Adipocyte (in vitro differentiated cells): ENCODE data around the gene PSMD1.

Experiments used
- DNase-seq: peaks from one replicate; pipeline ENCODE4 v3.0.0-alpha.2; 2015; ENCODE audit warnings: low read depth
- H3K27me3 ChIP-seq: replicated peaks from 2 replicates; pipeline ENCODE4 v1.7.0; 2013; ENCODE audit warnings: mild to moderate bottlenecking, low read length, moderate library complexity; ENCODE audit not compliant: control insufficient read depth, insufficient read depth
- H3K36me3 ChIP-seq: 2 replicates; pipeline ENCODE4 v1.7.0; 2013; ENCODE audit warnings: low read length, mild to moderate bottlenecking, moderate library complexity; ENCODE audit not compliant: control insufficient read depth, insufficient read depth, severe bottlenecking
- H3K4me1 ChIP-seq: 2 replicates; pipeline ENCODE4 v1.7.0; 2013; ENCODE audit warnings: mild to moderate bottlenecking, low read length, moderate library complexity; ENCODE audit not compliant: control insufficient read depth, insufficient read depth
- H3K4me3 ChIP-seq: 2 replicates; pipeline ENCODE4 v1.7.0; 2013; ENCODE audit warnings: mild to moderate bottlenecking, low read length, moderate library complexity
- H3K9ac ChIP-seq: 2 replicates; pipeline ENCODE4 v1.7.0; 2013; ENCODE audit warnings: mild to moderate bottlenecking, low read length, moderate library complexity
- H3K9me3 ChIP-seq: 2 replicates; pipeline ENCODE4 v1.7.0; 2013; ENCODE audit warnings: mild to moderate bottlenecking, low read length, moderate library complexity; ENCODE audit not compliant: control insufficient read depth

Gene PSMD1

GRCh38 chr2:231163011-231163410 lies 106.3 kb downstream of the PSMD1 start:
- Histone ChIP-seq H3K27me3 (no peaks in the 10 kb centered on the region), H3K9ac (peak overlapping the region; percentile 81)

DNA sequence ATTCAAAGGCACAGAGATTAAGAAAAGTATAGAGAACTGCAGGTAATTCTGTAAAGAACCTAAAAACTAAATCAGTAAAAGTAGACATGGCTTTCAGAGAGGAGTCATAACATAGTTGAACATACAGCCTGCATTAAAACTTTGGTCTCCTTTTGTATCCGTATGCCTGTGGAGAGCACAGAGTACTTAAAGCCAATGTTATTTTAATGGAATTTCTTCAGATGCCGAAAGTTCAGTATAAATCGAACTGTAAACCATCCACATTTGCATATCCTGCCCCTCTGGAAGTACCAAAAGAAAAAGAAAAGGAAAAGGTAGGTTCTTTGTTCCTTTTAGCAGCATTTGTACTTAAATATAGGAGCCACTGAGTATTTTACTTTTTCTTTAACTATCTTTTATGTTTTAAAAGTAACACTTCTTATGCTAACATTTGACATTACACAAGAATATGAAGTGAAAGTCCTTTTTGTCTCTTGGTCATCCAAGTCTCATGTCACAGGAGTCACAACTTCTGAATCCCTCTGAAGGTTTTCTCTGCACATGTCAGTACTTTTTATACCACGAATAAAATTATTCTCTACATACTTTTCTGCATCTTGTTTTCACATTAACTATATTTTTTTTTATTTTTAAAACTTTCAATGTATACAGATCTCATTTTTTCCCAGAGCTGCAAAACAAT lies 106.9 kb downstream of the PSMD1 start:
- Histone ChIP-seq H3K9me3 (no peaks in the 10 kb centered on the region), H3K4me1 (peaks cover 49% of the 10 kb centered on the region), H3K27me3 (no peaks in the 10 kb centered on the region), H3K9ac (peak overlapping the region; percentile 81), H3K4me3 (no peak overlapping the region), H3K36me3 (peaks cover 60% of the 10 kb centered on the region)
- no peak for DNase-seq

More at GRCh38 chr2:231163011-231163410, 106.3 kb downstream of the PSMD1 start:
- peaks cover 61% of the 10 kb centered on the region for H3K36me3 ChIP-seq
- peaks cover 49% of the 10 kb centered on the region for H3K4me1 ChIP-seq
- no peak for DNase-seq
- no peak overlapping the region for H3K4me3 ChIP-seq
- H3K9me3 ChIP-seq: no peaks in the 10 kb centered on the region

DNA sequence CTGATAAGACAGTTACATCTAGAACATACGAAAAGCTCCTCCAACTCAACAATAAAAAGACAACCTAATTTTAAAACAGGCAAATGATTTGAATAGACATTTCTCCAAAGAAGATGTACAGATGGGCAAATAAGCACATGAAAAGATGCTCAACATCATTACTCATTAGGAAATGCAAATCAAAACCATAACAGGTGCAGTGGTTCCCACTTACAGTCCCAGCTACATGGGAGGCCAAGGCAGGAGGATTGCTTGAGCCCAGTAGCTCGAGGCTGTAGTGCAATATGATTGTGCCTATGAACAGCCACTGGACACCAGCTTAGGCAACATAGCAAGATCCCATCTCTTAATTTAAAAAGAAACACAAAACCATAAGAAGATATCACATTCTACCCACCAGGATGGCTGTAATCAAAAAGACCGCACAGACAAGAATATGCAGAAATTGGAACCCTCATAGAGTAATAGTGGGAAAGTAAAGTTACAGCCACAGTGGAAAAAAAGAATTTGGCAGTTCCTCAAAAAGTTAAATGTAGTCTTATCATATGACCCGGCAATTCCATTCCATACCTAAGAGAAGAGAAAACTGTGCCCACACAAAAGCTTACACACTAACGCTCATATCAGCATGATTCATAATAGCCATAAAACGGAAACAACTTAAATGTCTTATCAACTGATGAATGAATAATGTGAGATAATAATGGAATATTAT lies 111.2 kb downstream of the PSMD1 start:
- DNase-seq: no peak
- peaks cover 37% of the 10 kb centered on the region for H3K4me1 ChIP-seq
- H3K9me3 ChIP-seq: no peaks in the 10 kb centered on the region
- H3K9ac ChIP-seq: no peak overlapping the region
- no peak overlapping the region for H3K4me3 ChIP-seq
- no peaks in the 10 kb centered on the region for H3K27me3 ChIP-seq
- H3K36me3 ChIP-seq: peaks cover 91% of the 10 kb centered on the region

DNA sequence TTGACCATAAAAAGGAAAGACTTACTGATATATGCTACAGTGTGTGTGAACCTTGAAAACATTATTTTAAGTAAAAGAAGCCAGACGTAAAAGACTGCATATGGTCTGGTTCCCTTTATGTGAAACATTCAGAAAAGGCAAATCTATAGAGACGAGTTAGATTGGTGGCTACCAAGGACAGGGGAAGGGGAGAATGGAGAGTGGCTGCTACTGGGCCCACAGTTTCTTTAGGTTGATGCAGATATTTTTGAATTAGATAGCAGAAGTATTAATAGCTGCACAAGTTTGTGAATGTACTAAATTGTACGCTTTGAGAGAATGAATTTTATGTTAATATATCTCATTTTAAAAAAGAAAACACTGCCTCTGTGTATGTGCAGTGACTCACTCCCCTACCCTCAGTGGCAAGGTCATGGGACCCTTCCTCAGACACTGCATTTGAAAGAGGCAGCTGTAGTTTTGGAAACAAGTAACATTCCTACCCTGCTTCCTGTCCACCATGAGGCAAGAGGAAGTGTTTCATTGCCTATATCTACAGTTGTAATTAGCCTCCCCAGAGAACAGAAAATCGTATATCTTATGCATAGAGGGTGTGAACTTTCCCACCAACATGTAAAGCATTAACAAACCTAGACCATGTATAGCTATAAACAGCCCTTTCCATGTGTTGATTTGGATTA lies 111.9 kb downstream of the PSMD1 start:
- H3K9ac ChIP-seq: no peak overlapping the region
- no peak overlapping the region for H3K4me3 ChIP-seq
- H3K9me3 ChIP-seq: no peaks in the 10 kb centered on the region
- peaks cover 30% of the 10 kb centered on the region for H3K4me1 ChIP-seq
- peaks cover 91% of the 10 kb centered on the region for H3K36me3 ChIP-seq
- no peaks in the 10 kb centered on the region for H3K27me3 ChIP-seq
- DNase-seq: no peak

DNA sequence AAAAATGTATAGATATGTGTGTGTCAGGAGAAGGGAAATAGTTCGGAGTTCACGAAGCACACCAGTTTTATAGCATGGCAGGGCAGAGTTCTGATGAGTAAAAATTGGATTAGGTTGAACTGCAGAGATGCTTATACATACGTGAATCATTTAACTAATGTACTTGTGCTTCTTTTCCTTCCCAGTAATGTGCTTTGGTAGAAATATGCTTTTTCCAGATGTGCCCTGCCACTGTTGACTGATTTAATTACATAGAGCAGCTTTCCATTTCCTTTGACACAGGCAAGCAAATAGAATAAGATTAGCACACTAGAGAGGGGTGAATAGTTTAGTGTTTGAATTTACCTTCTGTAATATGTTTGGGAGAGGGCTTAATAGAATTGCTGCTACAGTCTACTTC lies 112.8 kb downstream of the PSMD1 start:
- Histone ChIP-seq H3K4me1 (peaks cover 35% of the 10 kb centered on the region), H3K9ac (peak overlapping the region; percentile 63), H3K36me3 (peaks cover 91% of the 10 kb centered on the region), H3K9me3 (no peaks in the 10 kb centered on the region), H3K4me3 (no peak overlapping the region), H3K27me3 (no peaks in the 10 kb centered on the region)
- no peak for DNase-seq

GRCh38 chr2:231170055-231170454 lies 113.4 kb downstream of the PSMD1 start:
- Histone ChIP-seq H3K4me3 (no peak overlapping the region), H3K9ac (peak overlapping the region; percentile 63), H3K4me1 (peaks cover 37% of the 10 kb centered on the region), H3K36me3 (peaks cover 91% of the 10 kb centered on the region), H3K9me3 (no peaks in the 10 kb centered on the region), H3K27me3 (no peaks in the 10 kb centered on the region)
- DNase-seq: peak; percentile 70

DNA sequence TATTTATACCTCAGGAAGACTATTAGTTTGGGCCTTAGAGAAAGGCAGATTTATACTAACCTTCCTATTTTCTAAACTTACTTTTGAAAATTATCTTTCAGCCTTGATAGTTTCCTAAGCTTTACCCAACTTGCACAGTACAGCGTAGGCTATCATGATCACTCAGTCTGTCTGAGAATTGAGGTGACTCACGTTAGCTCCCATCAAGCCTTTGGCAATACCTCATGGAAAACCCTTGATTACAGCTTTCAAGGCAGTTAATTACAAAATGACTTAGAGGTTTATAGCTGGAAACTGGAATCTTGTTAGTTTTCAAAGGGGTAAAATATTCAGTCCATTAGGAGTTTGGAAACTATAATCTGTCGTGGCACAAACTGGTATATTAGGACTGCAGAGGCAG lies 115.4 kb downstream of the PSMD1 start:
- no peak for DNase-seq
- no peaks in the 10 kb centered on the region for H3K9me3 ChIP-seq
- peak overlapping the region; percentile 11 for H3K9ac ChIP-seq
- H3K36me3 ChIP-seq: peaks cover 89% of the 10 kb centered on the region
- no peaks in the 10 kb centered on the region for H3K27me3 ChIP-seq
- no peak overlapping the region for H3K4me3 ChIP-seq
- H3K4me1 ChIP-seq: peaks cover 37% of the 10 kb centered on the region

DNA sequence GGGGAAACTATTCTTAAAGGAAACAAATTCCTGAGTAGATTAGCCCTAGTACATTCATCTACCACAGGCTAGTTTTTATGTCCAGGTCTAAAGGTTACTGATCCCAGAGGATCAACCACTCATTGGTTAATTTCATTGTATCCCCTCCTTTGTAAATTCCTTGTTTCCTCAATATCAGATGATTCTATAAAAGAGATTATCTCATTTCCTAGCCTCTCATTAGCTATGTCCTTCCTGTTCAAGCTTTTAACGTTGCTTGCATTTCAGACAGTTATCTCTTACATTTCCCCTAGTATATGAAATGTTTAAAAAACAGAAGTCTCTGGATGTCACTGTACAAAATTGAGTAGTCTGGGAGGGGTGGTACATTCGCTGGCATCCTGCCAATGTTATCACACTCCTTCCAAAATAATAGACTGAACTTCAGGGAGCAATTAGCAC lies 117.6 kb downstream of the PSMD1 start:
- no peaks in the 10 kb centered on the region for H3K27me3 ChIP-seq
- no peak for DNase-seq
- H3K9ac ChIP-seq: peak overlapping the region; percentile 56
- H3K4me3 ChIP-seq: no peak overlapping the region
- H3K9me3 ChIP-seq: no peaks in the 10 kb centered on the region
- H3K36me3 ChIP-seq: peaks cover 67% of the 10 kb centered on the region
- H3K4me1 ChIP-seq: peaks cover 36% of the 10 kb centered on the region

DNA sequence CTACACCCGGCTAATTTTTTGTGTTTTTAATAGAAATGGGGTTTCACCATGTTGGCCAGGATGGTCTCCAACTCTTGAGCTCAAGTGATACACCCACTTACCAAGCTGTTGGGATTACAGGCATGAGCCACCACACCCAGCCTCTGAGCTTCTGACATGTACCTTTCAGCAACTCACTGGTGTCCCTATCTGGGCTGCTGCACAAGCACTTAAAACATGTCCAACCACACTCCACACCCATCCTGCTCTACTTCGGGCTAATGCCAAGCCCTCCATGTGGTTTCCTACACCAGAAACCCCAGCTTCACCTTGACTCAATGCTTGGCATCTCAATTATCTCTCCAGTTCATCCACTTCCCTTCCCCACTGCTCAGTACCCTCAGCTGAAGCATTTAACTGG lies 119.4 kb downstream of the PSMD1 start:
- Histone ChIP-seq H3K9me3 (no peaks in the 10 kb centered on the region), H3K27me3 (no peaks in the 10 kb centered on the region), H3K9ac (no peak overlapping the region), H3K4me3 (no peak overlapping the region), H3K36me3 (peaks cover 55% of the 10 kb centered on the region), H3K4me1 (peaks cover 32% of the 10 kb centered on the region)
- no peak for DNase-seq

- no peaks in the 10 kb centered on the region for H3K27me3 ChIP-seq
- H3K4me3 ChIP-seq: no peak overlapping the region
- peaks cover 34% of the 10 kb centered on the region for H3K4me1 ChIP-seq
- no peaks in the 10 kb centered on the region for H3K9me3 ChIP-seq
- peaks cover 43% of the 10 kb centered on the region for H3K36me3 ChIP-seq
- no peak overlapping the region for H3K9ac ChIP-seq
- no peak for DNase-seq
Measured at GRCh38 chr2:231177156-231178025, 120.7 kb downstream of the PSMD1 start.
